Chondrocyte (in vitro differentiated cells): Measurements from ENCODE around the gene ABTB1. TPM values are rescaled to one million over a fixed set of nuclear protein-coding genes. Genes with fewer than 3 reads are reported as not detected.

Source experiments
- DNase-seq: peaks from one replicate; pipeline ENCODE4 v3.0.0; 2021; ENCODE audit warnings: mixed read lengths, low spot score
- H3K27ac Mint-ChIP-seq: one replicate; pipeline ENCODE4 v1.8.0; 2021; ENCODE audit warnings: mild to moderate bottlenecking, moderate library complexity, mixed read lengths; ENCODE audit not compliant: unreplicated experiment
- H3K27me3 Mint-ChIP-seq: 2 replicates; pipeline ENCODE4 v1.8.0; 2021; ENCODE audit warnings: low read depth, mixed read lengths
- H3K36me3 Mint-ChIP-seq: 2 replicates; pipeline ENCODE4 v1.8.0; 2021; ENCODE audit warnings: low read depth, mixed read lengths
- H3K4me1 Mint-ChIP-seq: 2 replicates; pipeline ENCODE4 v1.8.0; 2021; ENCODE audit warnings: low read depth, mild to moderate bottlenecking, mixed read lengths
- H3K4me3 Mint-ChIP-seq: one replicate; pipeline ENCODE4 v1.8.0; 2021; ENCODE audit warnings: mild to moderate bottlenecking, moderate library complexity, mixed read lengths; ENCODE audit not compliant: unreplicated experiment
- H3K9me3 Mint-ChIP-seq: 2 replicates; pipeline ENCODE4 v1.8.0; 2021; ENCODE audit warnings: low read depth, mixed read lengths
- total RNA-seq: library from RNA; stranded (reverse); gene quantifications from 3 replicates; pipeline ENCODE4 v1.2.1, GENCODE V29; 2021
- TF ChIP-seq, protein P1 (sequence below): fragments of 200-600 bp; sonication (generic); IDR thresholded peaks from 2 replicates; pipeline ENCODE4 v1.5.0; 2021; ENCODE audit warnings: antibody characterized with exemption, mild to moderate bottlenecking, moderate library complexity

Gene ABTB1
- total RNA-seq, 1 donor from 2014 or later = 26.7 TPM

DNA sequence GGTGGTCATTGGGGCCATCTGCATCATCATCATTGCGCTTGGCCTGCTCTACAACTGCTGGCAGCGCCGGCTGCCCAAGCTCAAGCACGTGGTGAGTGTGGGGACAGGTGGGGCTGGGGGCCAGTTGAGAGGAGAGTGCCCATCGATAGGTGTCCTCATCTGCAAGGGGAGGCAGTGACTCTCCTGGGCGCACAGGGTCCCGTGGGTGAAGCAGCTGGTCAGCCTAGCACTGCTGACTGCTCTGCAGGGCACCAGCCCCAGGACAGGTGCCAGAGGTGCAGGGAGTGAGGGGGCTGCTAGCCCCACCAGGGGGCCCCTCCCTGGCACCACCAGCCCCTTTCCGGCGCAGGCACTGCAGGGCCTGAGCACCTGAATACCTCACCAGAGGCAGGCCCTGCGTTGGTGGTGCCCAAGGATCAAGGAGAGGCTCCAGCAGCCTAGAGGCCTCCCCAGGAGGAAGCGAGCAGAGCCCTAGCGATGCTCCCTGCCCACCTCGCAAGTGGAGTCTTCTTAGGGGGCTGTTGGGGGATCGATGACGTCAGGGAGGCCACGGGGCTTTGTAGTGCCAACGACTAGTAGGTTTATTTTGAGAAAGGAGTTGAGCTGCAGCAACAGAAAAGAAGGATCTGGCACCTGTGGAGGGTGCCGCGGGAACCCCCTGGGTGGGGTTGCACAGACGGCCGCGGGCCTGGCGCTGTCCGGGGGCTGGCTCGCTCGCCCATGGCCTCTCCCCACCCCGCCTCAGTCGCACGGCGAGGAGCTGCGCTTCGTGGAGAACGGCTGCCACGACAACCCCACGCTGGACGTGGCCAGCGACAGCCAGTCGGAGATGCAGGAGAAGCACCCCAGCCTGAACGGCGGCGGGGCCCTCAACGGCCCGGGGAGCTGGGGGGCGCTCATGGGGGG, 976 bp upstream of the ABTB1 start:
- Mint-ChIP-seq H3K9me3 (no peaks in the 10 kb centered on the region), H3K4me1 (peaks cover 20% of the 10 kb centered on the region), H3K36me3 (peaks cover 2% of the 10 kb centered on the region), H3K27me3 (no peaks in the 10 kb centered on the region), H3K4me3 (peak overlapping the region; percentile 75), H3K27ac (peak overlapping the region; percentile 76)
- peak; percentile 91 for DNase-seq
- TF ChIP-seq, protein P1, sequence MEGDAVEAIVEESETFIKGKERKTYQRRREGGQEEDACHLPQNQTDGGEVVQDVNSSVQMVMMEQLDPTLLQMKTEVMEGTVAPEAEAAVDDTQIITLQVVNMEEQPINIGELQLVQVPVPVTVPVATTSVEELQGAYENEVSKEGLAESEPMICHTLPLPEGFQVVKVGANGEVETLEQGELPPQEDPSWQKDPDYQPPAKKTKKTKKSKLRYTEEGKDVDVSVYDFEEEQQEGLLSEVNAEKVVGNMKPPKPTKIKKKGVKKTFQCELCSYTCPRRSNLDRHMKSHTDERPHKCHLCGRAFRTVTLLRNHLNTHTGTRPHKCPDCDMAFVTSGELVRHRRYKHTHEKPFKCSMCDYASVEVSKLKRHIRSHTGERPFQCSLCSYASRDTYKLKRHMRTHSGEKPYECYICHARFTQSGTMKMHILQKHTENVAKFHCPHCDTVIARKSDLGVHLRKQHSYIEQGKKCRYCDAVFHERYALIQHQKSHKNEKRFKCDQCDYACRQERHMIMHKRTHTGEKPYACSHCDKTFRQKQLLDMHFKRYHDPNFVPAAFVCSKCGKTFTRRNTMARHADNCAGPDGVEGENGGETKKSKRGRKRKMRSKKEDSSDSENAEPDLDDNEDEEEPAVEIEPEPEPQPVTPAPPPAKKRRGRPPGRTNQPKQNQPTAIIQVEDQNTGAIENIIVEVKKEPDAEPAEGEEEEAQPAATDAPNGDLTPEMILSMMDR = no peak

GRCh38 chr3:127673191-127674100, 694 bp downstream of the ABTB1 start:
- DNase-seq = peak; percentile 88
- H3K9me3 Mint-ChIP-seq = no peaks in the 10 kb centered on the region
- TF ChIP-seq, protein P1 = no peak
- H3K27ac Mint-ChIP-seq = peak overlapping the region; percentile 68
- H3K36me3 Mint-ChIP-seq = peaks cover 5% of the 10 kb centered on the region
- peak overlapping the region; percentile 77 for H3K4me3 Mint-ChIP-seq
- H3K4me1 Mint-ChIP-seq = peaks cover 20% of the 10 kb centered on the region
- no peaks in the 10 kb centered on the region for H3K27me3 Mint-ChIP-seq

GRCh38 chr3:127674101-127674721, 1.5 kb downstream of the ABTB1 start:
- Mint-ChIP-seq H3K27ac (peak overlapping the region; percentile 68), H3K4me1 (peaks cover 20% of the 10 kb centered on the region), H3K36me3 (peaks cover 5% of the 10 kb centered on the region), H3K9me3 (no peaks in the 10 kb centered on the region), H3K27me3 (no peaks in the 10 kb centered on the region), H3K4me3 (peak overlapping the region; percentile 77)
- TF ChIP-seq, protein P1 = no peak
- peak; percentile 78 for DNase-seq

GRCh38 chr3:127674790-127675189, 2.0 kb downstream of the ABTB1 start:
- peak; percentile 68 for DNase-seq
- Mint-ChIP-seq H3K9me3 (no peaks in the 10 kb centered on the region), H3K27me3 (no peaks in the 10 kb centered on the region)

More at GRCh38 chr3:127674790-127675189, 2.0 kb downstream of the ABTB1 start:
- Mint-ChIP-seq H3K36me3 (peaks cover 5% of the 10 kb centered on the region), H3K27ac (no peak overlapping the region), H3K4me1 (peaks cover 20% of the 10 kb centered on the region), H3K4me3 (no peak overlapping the region)
- TF ChIP-seq, protein P1 = no peak
